Suprapubic skin (tissue), 3 donors: ENCODE results near the gene C2orf92.

Experiments used
- POLR2A ChIP-seq, 2 donors: fragments of 450-650 bp; IDR thresholded peaks; one replicate each; pipeline ENCODE4 v1.6.1; 2017; ENCODE audit warnings: antibody characterized with exemption in 2 of 2, mild to moderate bottlenecking in 2 of 2, moderate library complexity in 2 of 2
- TF ChIP-seq, protein P1 (sequence below), 2 donors: fragments of 200-600 bp in 1 of 2; fragments of 450-650 bp in 1 of 2; sonication (generic) in 1 of 2; IDR thresholded peaks; one replicate each; pipeline ENCODE4 v1.5.1; 2016 to 2019; ENCODE audit warnings: antibody characterized with exemption in 2 of 2, mild to moderate bottlenecking in 1 of 2, moderate library complexity in 1 of 2

DNA sequence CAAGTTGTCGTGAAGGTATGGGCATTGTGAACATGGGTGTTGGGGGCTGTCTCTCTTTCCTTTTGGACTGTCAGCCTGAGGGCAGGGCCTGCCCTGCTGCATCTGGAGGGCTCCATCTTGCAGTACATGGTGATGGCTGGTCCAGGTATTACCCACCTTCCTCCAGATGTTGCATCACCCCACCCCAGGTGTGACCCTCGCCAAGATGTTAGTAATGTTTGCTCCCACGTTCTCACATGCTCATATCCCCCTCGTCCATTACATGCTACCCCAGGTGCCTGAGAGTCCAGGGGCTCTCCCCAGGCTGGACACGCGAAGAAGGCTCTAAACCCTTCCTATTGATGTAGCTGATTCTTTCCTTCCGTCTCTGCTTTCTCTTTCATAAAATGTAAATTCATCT lies 57.8 kb downstream of the C2orf92 start:
- TF ChIP-seq, protein P1, sequence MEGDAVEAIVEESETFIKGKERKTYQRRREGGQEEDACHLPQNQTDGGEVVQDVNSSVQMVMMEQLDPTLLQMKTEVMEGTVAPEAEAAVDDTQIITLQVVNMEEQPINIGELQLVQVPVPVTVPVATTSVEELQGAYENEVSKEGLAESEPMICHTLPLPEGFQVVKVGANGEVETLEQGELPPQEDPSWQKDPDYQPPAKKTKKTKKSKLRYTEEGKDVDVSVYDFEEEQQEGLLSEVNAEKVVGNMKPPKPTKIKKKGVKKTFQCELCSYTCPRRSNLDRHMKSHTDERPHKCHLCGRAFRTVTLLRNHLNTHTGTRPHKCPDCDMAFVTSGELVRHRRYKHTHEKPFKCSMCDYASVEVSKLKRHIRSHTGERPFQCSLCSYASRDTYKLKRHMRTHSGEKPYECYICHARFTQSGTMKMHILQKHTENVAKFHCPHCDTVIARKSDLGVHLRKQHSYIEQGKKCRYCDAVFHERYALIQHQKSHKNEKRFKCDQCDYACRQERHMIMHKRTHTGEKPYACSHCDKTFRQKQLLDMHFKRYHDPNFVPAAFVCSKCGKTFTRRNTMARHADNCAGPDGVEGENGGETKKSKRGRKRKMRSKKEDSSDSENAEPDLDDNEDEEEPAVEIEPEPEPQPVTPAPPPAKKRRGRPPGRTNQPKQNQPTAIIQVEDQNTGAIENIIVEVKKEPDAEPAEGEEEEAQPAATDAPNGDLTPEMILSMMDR (IDR thresholded peaks at IDR 0.05): no peak
- TF ChIP-seq POLR2A (IDR thresholded peaks at IDR 0.05): no peak
